ENCODE results near the gene EFNB3.

The EFNB3 gene

GRCh38 chr17:7700510-7700909 is 4.5 kb upstream of the EFNB3 start:
- no peak for DNase-seq

GRCh38 chr17:7701681-7702080 is 3.3 kb upstream of the EFNB3 start:
- DNase-seq: no peak

GRCh38 chr17:7702776-7703175 is 2.2 kb upstream of the EFNB3 start:
- DNase-seq: no peak

GRCh38 chr17:7703584-7704479 is 1.2 kb upstream of the EFNB3 start:
- DNase-seq: no peak

GRCh38 chr17:7705269-7706255 is 560 bp downstream of the EFNB3 start:
- DNase-seq: no peak

- no peak for DNase-seq
These were observed 1.8 kb downstream of the EFNB3 start for GRCh38 chr17:7706631-7707354.

- no peak for DNase-seq
These were observed 2.4 kb downstream of the EFNB3 start for GRCh38 chr17:7707446-7707845.

GRCh38 chr17:7707858-7708750 is 3.1 kb downstream of the EFNB3 start:
- no peak for DNase-seq

- no peak for DNase-seq
These were observed 4.0 kb downstream of the EFNB3 start for GRCh38 chr17:7709031-7709430.

- no peak for DNase-seq
These were observed 5.3 kb downstream of the EFNB3 start for GRCh38 chr17:7710301-7710700.

- no peak for DNase-seq
These were observed 6.2 kb downstream of the EFNB3 start for GRCh38 chr17:7711051-7711755.

- DNase-seq: no peak
These were observed 7.2 kb downstream of the EFNB3 start for GRCh38 chr17:7712111-7712771.

GRCh38 chr17:7713782-7714181 is 8.8 kb downstream of the EFNB3 start:
- DNase-seq: no peak

- DNase-seq: no peak
These were observed 10.0 kb downstream of the EFNB3 start for GRCh38 chr17:7714721-7715594.

- no peak for DNase-seq
These were observed 11.2 kb downstream of the EFNB3 start for GRCh38 chr17:7715936-7716886.

- no peak for DNase-seq
These were observed 12.1 kb downstream of the EFNB3 start, which contains the start of gene DNAH2 for GRCh38 chr17:7716901-7717755. TSS of gene DNAH2 (plus strand) at chr17:7717744. CDS start at chr17:7719735, 1,991 bp downstream.

GRCh38 chr17:7717756-7718350 is 12.9 kb downstream of the EFNB3 start:
- DNase-seq: no peak

Data from activated CD4-positive, CD25-positive, alpha-beta regulatory T cell treated with anti-CD3 and anti-CD28 coated beads, Interleukin-2, amount 50 U/mL, for 72 hours (primary cell).